SK-N-DZ (cell line): ENCODE results near the gene MYEOV.

Experiments used
- DNase-seq: peaks from one replicate; pipeline ENCODE4 v3.0.0-alpha.2; 2015; ENCODE audit warnings: low spot score

Gene MYEOV

DNA sequence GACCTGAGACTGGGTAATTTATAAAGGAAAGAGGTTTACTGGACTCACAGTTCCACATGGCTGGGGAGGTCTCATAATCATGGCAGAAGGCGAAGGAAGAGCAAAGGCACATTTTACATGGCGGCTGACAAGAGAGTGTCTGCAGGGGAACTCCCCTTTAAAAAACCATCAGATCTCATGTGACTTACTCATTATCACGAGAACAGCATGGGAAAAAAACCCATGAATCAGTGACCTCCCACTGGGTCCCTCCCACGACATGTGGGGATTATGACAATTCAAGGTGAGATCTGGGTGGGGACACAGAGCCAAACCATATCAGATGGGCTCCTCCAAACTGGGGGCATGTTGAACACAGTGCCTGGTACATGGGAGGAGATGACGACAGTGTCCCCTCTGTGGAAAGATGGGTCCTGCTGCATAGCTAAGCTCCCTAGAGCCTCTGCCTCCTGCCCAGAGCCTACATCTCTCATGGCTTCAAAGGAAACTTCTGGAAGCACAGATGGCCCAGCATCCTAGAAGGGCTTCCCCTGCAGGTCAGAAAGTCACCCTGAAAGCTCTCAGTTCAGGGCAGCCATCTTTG, 46.1 kb downstream of the MYEOV start:
- no peak for DNase-seq

DNA sequence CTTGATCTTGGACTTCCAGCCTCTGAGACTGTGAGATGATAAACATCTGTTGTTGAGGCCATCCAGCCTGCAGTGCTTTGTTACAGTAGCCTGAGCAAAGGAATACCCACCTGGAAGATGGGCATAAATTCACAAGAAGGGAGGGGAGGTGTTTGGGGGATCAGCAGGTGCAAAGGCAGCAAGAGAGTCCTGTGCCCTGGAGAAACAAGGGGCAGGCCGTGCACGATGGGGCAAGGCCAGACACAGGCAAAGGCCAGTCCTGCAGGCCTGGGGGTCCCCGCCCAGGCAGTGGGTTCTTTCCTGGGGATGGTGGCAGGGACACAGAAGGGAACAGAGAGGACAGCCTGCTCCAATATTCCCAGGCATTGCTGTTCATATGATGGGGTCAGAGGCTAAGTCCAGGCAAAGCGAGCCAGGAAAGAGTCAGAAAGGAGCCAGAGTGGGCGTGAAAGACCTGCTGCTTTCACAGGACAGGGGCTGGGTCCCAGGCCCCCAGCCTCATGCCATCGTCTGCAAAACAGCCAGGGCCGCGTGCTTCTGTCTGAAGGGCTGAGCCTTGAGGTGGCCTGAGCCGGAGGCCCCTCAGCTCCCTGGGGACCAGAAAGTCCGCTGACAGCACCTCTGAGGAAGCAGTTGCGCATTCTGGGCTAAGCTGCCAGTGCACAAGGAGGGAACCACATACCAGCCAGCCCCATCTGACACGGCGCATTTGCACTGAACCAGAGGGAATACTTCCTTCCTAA, 48.8 kb downstream of the MYEOV start:
- no peak for DNase-seq

DNA sequence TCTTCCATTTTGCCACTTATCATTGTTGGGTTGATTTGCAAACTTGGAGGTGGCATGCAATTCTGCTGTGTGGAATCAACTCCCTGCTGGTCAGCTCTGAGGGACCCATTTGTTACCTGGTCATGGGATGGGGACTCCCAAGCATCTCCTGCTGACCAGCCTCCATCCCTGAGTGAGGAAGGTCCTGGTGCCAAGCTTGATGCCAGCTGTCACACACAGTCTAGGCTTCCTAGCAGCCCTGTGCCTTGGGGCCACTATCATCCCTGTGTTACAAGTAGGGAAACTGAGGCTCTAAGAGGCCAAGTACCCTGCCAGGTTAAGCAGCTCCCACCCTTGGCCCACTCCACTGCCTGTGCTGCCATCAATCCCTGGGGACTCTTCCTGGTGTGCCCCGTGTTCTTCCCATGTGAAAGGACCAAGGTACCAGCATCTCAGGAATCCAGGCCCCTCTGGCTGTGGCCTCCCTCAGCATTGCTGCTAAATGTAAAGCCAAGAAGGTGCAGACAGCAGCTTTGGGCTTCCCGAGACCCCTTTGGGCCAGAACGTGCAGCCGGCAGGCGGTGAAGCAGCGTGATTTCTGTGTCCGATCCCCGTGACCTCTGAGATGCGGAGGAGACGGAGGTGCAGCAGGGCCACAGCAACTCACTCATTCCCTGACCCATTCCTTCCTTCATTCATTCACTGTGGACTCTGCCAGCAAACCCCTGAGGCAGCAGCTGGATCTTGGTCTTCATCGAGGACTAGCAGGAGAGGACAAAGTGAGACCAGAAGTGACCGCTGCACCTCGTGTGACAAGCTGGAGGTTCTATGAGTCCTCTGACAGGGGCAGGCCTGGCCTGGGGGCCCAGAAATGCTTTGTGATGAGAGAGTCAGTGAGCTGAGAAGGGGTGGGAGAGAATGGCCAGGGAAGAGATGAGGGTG, 49.7 kb downstream of the MYEOV start:
- DNase-seq = no peak

DNA sequence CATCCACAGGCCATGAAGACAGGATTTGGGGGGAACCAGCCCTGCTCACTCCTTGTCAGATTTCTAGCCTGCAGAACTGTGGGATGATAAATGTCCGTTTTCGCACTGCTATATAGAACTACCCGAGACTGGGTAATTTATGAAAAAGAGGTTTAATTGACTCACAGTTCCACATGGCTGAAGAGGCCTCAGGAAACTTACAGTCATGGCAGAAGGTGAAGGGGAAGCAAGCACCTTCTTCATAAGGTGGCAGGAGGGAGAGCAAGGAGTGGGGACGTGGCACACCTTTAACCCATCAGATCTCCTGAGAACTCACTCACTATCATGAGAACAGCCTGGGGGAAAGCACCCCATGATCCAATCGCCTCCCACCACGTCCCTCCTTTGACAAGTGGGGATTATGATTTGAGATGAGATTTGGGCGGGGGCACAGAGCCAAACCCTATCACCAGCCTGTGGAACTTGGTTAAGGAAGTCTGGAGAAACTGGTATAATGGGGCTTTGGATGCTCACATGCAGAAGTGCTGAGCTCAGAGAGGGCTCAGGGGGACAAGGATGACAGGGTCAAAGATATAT, 50.7 kb downstream of the MYEOV start:
- no peak for DNase-seq
